Ovary (tissue), 10 donors: ENCODE measurements around the gene TMEM185B. TPM values are rescaled to one million over a fixed set of nuclear protein-coding genes. Genes with fewer than 3 reads are reported as not detected.

Experiments
- DNase-seq, 5 donors: peaks; one replicate each; pipeline ENCODE4 v3.0.0-alpha.2; 2019 to 2020
- H3K27ac ChIP-seq, 2 donors: fragments of 200-600 bp; one replicate each; pipeline versions ENCODE4 v1.5.1 to v1.8.0; 2019 to 2022
- H3K27me3 ChIP-seq: fragments of 200-600 bp; one replicate; pipeline ENCODE4 v1.8.0; 2022
- H3K36me3 ChIP-seq: fragments of 200-600 bp; sonication (generic); one replicate; pipeline ENCODE4 v1.5.1; 2019
- H3K4me1 ChIP-seq: one replicate; pipeline ENCODE4 v1.8.1; 2013; ENCODE audit warnings: mild to moderate bottlenecking, moderate library complexity; ENCODE audit not compliant: insufficient read depth
- H3K4me3 ChIP-seq: fragments of 200-600 bp; sonication (generic); one replicate; pipeline ENCODE4 v1.5.1; 2017
- H3K9me3 ChIP-seq, 2 donors: fragments of 200-600 bp in 1 of 2; sonication (generic) in 1 of 2; one replicate each; pipeline versions ENCODE4 v1.5.1 to v1.8.1; 2013 to 2019; ENCODE audit warnings: mild to moderate bottlenecking in 1 of 2, moderate library complexity in 1 of 2
- EP300 ChIP-seq: sonication (generic); formaldehyde crosslinking; IDR thresholded peaks from one replicate; pipeline ENCODE4 v1.6.1; 2017; ENCODE audit warnings: antibody characterized with exemption
- POLR2A ChIP-seq: fragments of 450-650 bp; IDR thresholded peaks from one replicate; pipeline ENCODE4 v1.6.1; 2017; ENCODE audit warnings: antibody characterized with exemption, mild to moderate bottlenecking, moderate library complexity
- WGBS, 3 donors: extraction: QIAGEN DNeasy Blood & Tissue Kit in 1 of 3; methylation state at CpG; one replicate each; pipeline versions ENCODE4 v1.1.5 to v1.1.7; 2013 to 2017; 5-methylcytosine and 5-hydroxymethylcytosine counted together
- intact Hi-C, 4 donors: fragments of 100-400 bp; cut with DNase I; formaldehyde crosslinking; loops; one replicate each; pipeline versions ENCODE4 v1.11.0 to v1.15.1; 2022 to 2023
- long read RNA-seq, 3 donors: library from polyadenylated mRNA in 2 of 3; unstranded in 2 of 3; transcript quantifications; one replicate each; pipeline ENCODE4 v2.0.0 and lab custom pipeline, GENCODE V29; 2021 to 2026
- polyA plus RNA-seq, 2 donors: library from polyadenylated mRNA; stranded (reverse); fragments of 200-250 nt in 1 of 2; fragments of 350-450 nt in 1 of 2; fragmentation: Illumina TruSeq in 1 of 2; extraction: RNeasy Lipid Tissue Mini Kit (QIAGEN cat#74804) in 1 of 2; gene quantifications; one replicate each; pipeline ENCODE4 v1.2.3, GENCODE V29; 2013 to 2014
- total RNA-seq, 7 donors: library from RNA; depleted of rRNA in 2 of 7; stranded (reverse); fragments of >200 nt in 2 of 7; fragmentation: NEBNext Ultra II Directional in 3 of 7; extraction: Animal tissue kit (Norgen Biotek cat#: 25700) in 3 of 7; gene quantifications; one replicate each; pipeline versions ENCODE4 v1.1.0 to v1.2.4, GENCODE V29; 2016 to 2023
- TF ChIP-seq, protein P1 (sequence below), 3 donors: fragments of 450-650 bp in 2 of 3; fragments of 200-600 bp in 1 of 3; IDR thresholded peaks; one replicate each; pipeline versions ENCODE4 v1.5.1 to v1.8.0; 2016 to 2022; ENCODE audit warnings: antibody characterized with exemption in 3 of 3, mild to moderate bottlenecking in 1 of 3
- donor health status: DM: no; HTN: no; CAD: no; lungs with moderate emphysema.
- donor health status: DM: no; HTN: no; CAD: no.
- donor health status: Bipolar disorder and iron deficiency.
- donor health status: DM: yes; HTN: yes; CAD: no.
- donor health status: DM: no; HTN: no; CAD: no.
- donor health status: DM: yes; HTN: yes; CAD: no.

Gene TMEM185B
- 10 to 100 TPM; 10.9 to 26.0 (median 14.5) TPM for total RNA-seq
- 10 to 100 TPM in 1 of 2 donors, 1 to 10 TPM in 1; 6.4 to 22.6 TPM for polyA plus RNA-seq
- long read RNA-seq, donor 1, transcript TMEM185B-201 (1 exons, 2,131 nt) = major isoform, 5 of 5 reads
- long read RNA-seq, donor 1, partial matches to known transcripts = 0 of 5 reads
- long read RNA-seq, donor 1, other reads (novel, unspliced or antisense) = 0 of 5 reads
- long read RNA-seq, donor 2, transcript TMEM185B-201 (1 exons, 2,131 nt) = major isoform, 38 of 38 reads
- long read RNA-seq, donor 2, partial matches to known transcripts = 0 of 38 reads
- long read RNA-seq, donor 2, other reads (novel, unspliced or antisense) = 0 of 38 reads
- long read RNA-seq, donor 3, transcript TMEM185B-201 (1 exons, 2,131 nt) = major isoform, 22 of 22 reads
- long read RNA-seq, donor 3, partial matches to known transcripts = 0 of 22 reads
- long read RNA-seq, donor 3, other reads (novel, unspliced or antisense) = 0 of 22 reads

DNA sequence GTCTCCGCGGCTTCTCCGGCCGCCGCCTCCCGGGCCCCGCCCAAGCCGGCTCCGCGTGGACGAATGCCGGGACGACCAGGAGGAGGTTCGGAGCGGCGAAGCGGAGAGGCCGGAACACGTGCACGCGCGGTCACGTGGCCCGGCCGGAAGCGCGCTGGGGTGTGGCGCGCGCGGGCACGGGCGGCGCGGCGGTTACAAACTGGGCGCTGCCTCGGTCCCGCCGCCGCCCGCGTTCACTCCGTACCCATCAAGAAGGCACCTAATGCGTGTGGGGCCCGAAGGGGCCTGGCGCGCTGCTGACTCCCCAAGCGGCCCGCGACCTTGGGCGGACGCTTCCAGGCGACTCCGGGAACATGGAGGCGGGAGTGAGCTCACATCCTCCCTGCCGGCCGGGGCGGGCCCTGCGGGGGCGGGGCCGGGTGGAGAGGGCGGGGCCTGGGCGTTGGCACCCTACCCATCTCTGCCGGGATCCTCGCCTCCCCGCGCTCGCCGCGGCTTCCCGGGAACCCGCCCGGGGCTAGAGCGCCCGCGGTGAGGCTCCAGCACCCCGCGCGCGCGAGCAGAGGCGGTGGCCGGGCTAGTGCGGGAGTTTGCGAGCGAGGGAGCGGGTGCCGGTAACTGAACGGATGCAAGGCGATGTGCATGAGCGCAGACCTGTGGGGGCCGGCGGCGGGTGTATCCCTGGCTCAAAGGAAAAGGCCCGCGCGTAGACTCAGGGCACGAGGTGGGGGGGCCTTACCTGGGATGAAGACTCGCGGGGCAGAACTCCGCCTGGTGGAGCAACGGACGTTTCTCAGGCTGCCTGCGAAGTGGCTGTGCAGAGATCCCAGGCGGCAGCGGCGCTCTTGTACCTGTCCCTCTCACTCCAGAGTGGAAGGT lies at the start of gene TMEM185B:
Gene TMEM185B, minus strand, starts transcription at position 367 of the 879 bp plus-strand sequence. CDS start 424 bp downstream, outside the sequence.
- Histone ChIP-seq H3K4me3 (peak within 1 kb of the TSS; percentile 39), H3K9me3 (no peaks in the 10 kb centered on the region), H3K36me3 (no peaks in the 10 kb centered on the region), H3K4me1 (peaks cover 6% of the 10 kb centered on the region), H3K27me3 (no peaks in the 10 kb centered on the region), H3K27ac (peak within 1 kb of the TSS; percentile 72 to 92)
- WGBS, 3 donors = 1 to 4% (median 3%) methylated on average over 57 to 108 of the region's 108 CpGs
- peak; percentile 86 to 96 (median 91) for DNase-seq
- no peak for TF ChIP-seq POLR2A
- no peak for TF ChIP-seq EP300
- TF ChIP-seq, protein P1, sequence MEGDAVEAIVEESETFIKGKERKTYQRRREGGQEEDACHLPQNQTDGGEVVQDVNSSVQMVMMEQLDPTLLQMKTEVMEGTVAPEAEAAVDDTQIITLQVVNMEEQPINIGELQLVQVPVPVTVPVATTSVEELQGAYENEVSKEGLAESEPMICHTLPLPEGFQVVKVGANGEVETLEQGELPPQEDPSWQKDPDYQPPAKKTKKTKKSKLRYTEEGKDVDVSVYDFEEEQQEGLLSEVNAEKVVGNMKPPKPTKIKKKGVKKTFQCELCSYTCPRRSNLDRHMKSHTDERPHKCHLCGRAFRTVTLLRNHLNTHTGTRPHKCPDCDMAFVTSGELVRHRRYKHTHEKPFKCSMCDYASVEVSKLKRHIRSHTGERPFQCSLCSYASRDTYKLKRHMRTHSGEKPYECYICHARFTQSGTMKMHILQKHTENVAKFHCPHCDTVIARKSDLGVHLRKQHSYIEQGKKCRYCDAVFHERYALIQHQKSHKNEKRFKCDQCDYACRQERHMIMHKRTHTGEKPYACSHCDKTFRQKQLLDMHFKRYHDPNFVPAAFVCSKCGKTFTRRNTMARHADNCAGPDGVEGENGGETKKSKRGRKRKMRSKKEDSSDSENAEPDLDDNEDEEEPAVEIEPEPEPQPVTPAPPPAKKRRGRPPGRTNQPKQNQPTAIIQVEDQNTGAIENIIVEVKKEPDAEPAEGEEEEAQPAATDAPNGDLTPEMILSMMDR (IDR thresholded peaks at IDR 0.05) = peak in 1 of 3 donors; percentile 24
- intact Hi-C loops = no loop called here

DNA sequence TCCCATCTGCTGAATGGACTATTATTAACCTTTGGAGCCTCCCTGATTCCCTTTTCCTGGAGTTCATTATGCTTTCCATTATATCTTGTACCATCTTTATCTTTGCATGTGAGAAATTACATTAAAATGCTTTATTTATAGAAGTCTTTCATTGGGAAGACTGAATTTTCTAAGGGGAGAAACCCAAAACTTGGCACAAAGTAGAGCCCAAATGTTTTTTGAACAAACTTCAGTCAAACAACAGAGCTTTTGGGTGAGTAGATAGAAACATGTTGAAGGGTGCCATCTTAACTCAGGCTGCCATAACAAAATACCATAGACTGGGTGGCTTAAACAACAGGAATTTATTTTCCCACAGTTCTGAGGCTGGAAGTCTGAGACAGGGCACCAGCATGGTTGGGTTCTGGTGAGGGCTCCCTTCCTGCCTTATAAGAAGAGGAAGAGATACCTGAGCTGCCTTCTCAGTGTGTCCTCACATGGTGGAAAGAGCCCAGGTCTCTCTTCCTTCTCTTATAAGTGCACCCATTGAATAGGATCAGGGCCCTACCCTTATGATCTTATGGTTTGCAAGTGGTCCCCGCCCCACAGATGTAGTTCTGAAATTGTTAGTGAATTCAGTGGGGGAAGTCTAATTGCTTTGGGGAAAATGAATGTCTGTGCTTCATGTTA lies 48.6 kb upstream of the TMEM185B start:
- WGBS, 3 donors = 93 to 97% (median 94%) methylated on average over 1 of the region's 1 CpG
- intact Hi-C loops = no loop called here
- TF ChIP-seq, protein P1 (IDR thresholded peaks at IDR 0.05) = no peak
- TF ChIP-seq EP300 (no peak), POLR2A (no peak)
- Histone ChIP-seq H3K4me1 (no peaks in the 10 kb centered on the region), H3K27me3 (no peaks in the 10 kb centered on the region), H3K27ac (no peak overlapping the region), H3K36me3 (no peaks in the 10 kb centered on the region), H3K4me3 (no peak overlapping the region), H3K9me3 (no peaks in the 10 kb centered on the region)
- DNase-seq = no peak

DNA sequence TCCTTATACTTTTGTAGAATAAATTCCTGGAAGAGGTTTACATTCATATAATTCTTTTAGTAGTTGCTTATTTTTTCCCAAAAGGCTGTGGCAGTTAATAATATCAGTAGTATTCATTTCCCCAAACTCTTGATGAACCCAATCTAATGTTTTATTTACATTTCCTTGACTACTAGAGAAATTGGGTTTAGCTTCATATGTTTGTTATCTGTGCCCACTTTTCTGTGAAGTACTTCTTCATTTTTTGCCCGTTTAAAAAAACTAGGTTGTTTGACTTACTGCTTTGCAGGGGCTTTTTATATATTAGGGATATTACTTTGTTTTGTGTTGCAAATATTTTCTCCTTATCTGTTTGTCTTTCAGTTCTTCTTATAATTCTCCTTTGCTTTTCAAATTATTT lies 46.6 kb upstream of the TMEM185B start:
- Histone ChIP-seq H3K9me3 (no peaks in the 10 kb centered on the region), H3K4me1 (peaks cover 2% of the 10 kb centered on the region), H3K27ac (no peak overlapping the region), H3K4me3 (no peak overlapping the region), H3K36me3 (no peaks in the 10 kb centered on the region), H3K27me3 (no peaks in the 10 kb centered on the region)
- intact Hi-C loops = no loop called here
- 10 to 30% (median 11%) methylated on average over 1 of the region's 1 CpG for WGBS, 3 donors
- DNase-seq = no peak
- TF ChIP-seq EP300 = no peak
- TF ChIP-seq, protein P1 (IDR thresholded peaks at IDR 0.05) = no peak
- TF ChIP-seq POLR2A = no peak
